ENCODE results near the gene BSDC1. TPM values are rescaled to one million over a fixed set of nuclear protein-coding genes. Genes with fewer than 3 reads are reported as not detected.

Gene BSDC1
- polyA plus RNA-seq, 1 donor from 2014 or later = 158 TPM

DNA sequence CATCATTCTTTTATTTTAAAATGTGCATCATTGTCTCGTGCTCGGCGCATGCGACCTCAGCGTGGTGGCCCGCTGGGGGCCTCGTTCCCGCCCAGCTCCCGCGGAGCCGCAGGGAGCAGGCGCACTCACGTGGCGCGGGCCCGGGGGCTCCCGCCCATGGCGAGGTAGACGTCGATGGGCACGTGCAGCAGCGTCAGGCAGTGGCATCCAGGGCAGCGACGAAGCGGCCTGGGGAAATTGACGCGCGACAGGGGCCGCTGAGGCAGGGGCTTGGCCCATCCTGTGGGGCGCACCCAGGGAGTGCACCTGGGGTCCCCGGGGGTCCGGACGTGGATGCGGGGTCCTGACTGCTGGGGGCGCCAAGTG lies 33.0 kb downstream of the BSDC1 start:
- no peak overlapping the region for H3K27ac ChIP-seq (ENCODE audit: low read length)
- H3K9ac ChIP-seq (ENCODE audit: low read length) = no peak overlapping the region
- no peaks in the 10 kb centered on the region for H3K79me2 ChIP-seq (replicated peaks; ENCODE audit: insufficient read depth, low read length)
- TF ChIP-seq EP300 (conservative IDR thresholded peaks at IDR 0.05; ENCODE audit: poor library complexity, severe bottlenecking) (no peak), RAD21 (conservative IDR thresholded peaks at IDR 0.05) (no peak), EZH2 (IDR thresholded peaks at IDR 0.05; ENCODE audit: borderline replicate concordance, insufficient read depth, low read length, poor library complexity, severe bottlenecking) (no peak), SMC3 (conservative IDR thresholded peaks at IDR 0.05; ENCODE audit: poor library complexity) (no peak), MXI1 (conservative IDR thresholded peaks at IDR 0.05; ENCODE audit: poor library complexity, severe bottlenecking) (no peak), POLR2AphosphoS5 (IDR thresholded peaks at IDR 0.05) (no peak), TAF1 (IDR thresholded peaks at IDR 0.05; ENCODE audit: low read depth) (no peak)
- TF ChIP-seq, protein P1, sequence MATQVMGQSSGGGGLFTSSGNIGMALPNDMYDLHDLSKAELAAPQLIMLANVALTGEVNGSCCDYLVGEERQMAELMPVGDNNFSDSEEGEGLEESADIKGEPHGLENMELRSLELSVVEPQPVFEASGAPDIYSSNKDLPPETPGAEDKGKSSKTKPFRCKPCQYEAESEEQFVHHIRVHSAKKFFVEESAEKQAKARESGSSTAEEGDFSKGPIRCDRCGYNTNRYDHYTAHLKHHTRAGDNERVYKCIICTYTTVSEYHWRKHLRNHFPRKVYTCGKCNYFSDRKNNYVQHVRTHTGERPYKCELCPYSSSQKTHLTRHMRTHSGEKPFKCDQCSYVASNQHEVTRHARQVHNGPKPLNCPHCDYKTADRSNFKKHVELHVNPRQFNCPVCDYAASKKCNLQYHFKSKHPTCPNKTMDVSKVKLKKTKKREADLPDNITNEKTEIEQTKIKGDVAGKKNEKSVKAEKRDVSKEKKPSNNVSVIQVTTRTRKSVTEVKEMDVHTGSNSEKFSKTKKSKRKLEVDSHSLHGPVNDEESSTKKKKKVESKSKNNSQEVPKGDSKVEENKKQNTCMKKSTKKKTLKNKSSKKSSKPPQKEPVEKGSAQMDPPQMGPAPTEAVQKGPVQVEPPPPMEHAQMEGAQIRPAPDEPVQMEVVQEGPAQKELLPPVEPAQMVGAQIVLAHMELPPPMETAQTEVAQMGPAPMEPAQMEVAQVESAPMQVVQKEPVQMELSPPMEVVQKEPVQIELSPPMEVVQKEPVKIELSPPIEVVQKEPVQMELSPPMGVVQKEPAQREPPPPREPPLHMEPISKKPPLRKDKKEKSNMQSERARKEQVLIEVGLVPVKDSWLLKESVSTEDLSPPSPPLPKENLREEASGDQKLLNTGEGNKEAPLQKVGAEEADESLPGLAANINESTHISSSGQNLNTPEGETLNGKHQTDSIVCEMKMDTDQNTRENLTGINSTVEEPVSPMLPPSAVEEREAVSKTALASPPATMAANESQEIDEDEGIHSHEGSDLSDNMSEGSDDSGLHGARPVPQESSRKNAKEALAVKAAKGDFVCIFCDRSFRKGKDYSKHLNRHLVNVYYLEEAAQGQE (IDR thresholded peaks at IDR 0.05; ENCODE audit: borderline replicate concordance) = no peak
- TF ChIP-seq, protein P2, sequence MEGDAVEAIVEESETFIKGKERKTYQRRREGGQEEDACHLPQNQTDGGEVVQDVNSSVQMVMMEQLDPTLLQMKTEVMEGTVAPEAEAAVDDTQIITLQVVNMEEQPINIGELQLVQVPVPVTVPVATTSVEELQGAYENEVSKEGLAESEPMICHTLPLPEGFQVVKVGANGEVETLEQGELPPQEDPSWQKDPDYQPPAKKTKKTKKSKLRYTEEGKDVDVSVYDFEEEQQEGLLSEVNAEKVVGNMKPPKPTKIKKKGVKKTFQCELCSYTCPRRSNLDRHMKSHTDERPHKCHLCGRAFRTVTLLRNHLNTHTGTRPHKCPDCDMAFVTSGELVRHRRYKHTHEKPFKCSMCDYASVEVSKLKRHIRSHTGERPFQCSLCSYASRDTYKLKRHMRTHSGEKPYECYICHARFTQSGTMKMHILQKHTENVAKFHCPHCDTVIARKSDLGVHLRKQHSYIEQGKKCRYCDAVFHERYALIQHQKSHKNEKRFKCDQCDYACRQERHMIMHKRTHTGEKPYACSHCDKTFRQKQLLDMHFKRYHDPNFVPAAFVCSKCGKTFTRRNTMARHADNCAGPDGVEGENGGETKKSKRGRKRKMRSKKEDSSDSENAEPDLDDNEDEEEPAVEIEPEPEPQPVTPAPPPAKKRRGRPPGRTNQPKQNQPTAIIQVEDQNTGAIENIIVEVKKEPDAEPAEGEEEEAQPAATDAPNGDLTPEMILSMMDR (IDR thresholded peaks at IDR 0.05; ENCODE audit: poor library complexity, severe bottlenecking) = no peak
- no peaks in the 10 kb centered on the region for H3K9me2 ChIP-seq (ENCODE audit: insufficient read depth, low read length)
- no peaks in the 10 kb centered on the region for H4K20me1 ChIP-seq (ENCODE audit: insufficient read depth)
- H3K36me3 ChIP-seq (ENCODE audit: insufficient read depth, low read length) = no peaks in the 10 kb centered on the region
- no peak overlapping the region for H3K4me3 ChIP-seq (ENCODE audit: low read length)
- H2AFZ ChIP-seq (ENCODE audit: low read depth, low read length) = no peak overlapping the region
- no peaks in the 10 kb centered on the region for H3F3A ChIP-seq (ENCODE audit: insufficient read depth, low read length, poor library complexity, severe bottlenecking)
- H3K9me3 ChIP-seq (ENCODE audit: low read length) = no peaks in the 10 kb centered on the region
- H3K27me3 ChIP-seq (ENCODE audit: insufficient read depth, low read depth, low read length) = no peaks in the 10 kb centered on the region
- no peak overlapping the region for H3K4me2 ChIP-seq (ENCODE audit: low read length)

DNA sequence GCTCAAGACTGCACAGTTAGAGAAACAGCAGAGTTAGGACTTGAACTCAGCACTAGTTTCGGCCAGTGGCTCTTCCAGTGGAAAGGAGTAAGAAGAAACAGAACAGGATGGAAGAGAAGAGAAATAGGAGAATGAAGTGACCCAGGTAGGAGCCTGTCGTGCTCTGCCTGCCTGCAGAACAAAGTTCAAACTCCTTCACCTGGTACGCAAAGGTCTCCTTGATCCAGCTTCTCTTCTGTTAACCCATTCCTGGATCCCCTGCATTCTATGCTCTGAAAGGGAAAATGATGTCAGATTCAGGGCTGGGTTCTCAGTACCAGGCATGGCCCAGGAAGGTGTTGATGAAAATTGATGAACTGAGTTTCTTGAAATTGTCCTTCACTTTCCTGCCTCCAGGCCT lies 35.8 kb downstream of the BSDC1 start:
- Histone ChIP-seq H2AFZ (ENCODE audit: low read depth, low read length) (no peak overlapping the region), H3K27me3 (ENCODE audit: insufficient read depth, low read depth, low read length) (no peaks in the 10 kb centered on the region), H3F3A (ENCODE audit: insufficient read depth, low read length, poor library complexity, severe bottlenecking) (no peaks in the 10 kb centered on the region), H3K9me2 (ENCODE audit: insufficient read depth, low read length) (no peaks in the 10 kb centered on the region), H3K27ac (ENCODE audit: low read length) (peak overlapping the region; percentile 48), H4K20me1 (ENCODE audit: insufficient read depth) (no peaks in the 10 kb centered on the region), H3K79me2 (replicated peaks; ENCODE audit: insufficient read depth, low read length) (no peaks in the 10 kb centered on the region), H3K9me3 (ENCODE audit: low read length) (no peaks in the 10 kb centered on the region), H3K4me3 (ENCODE audit: low read length) (no peak overlapping the region), H3K9ac (ENCODE audit: low read length) (no peak overlapping the region), H3K4me2 (ENCODE audit: low read length) (no peak overlapping the region), H3K36me3 (ENCODE audit: insufficient read depth, low read length) (no peaks in the 10 kb centered on the region)
- TF ChIP-seq TAF1 (IDR thresholded peaks at IDR 0.05; ENCODE audit: low read depth) (no peak), EZH2 (IDR thresholded peaks at IDR 0.05; ENCODE audit: borderline replicate concordance, insufficient read depth, low read length, poor library complexity, severe bottlenecking) (no peak), SMC3 (conservative IDR thresholded peaks at IDR 0.05; ENCODE audit: poor library complexity) (no peak), POLR2AphosphoS5 (IDR thresholded peaks at IDR 0.05) (no peak)
- TF ChIP-seq, protein P2 (IDR thresholded peaks at IDR 0.05; ENCODE audit: poor library complexity, severe bottlenecking) = no peak
- TF ChIP-seq, protein P1 (IDR thresholded peaks at IDR 0.05; ENCODE audit: borderline replicate concordance) = no peak
